Right ventricle myocardium superior (tissue), 1 donor: ENCODE results near the gene CKS1B. TPM values are rescaled to one million over a fixed set of nuclear protein-coding genes. Genes with fewer than 3 reads are reported as not detected.
"Not testable (repeated sequence)": the region's sequence is repeated elsewhere in the genome, so short reads cannot be mapped to it uniquely, and the experiment has no call there.

Source experiments
- ATAC-seq: fragments of 200-7000 bp; cut with Tn5 transposase; one replicate; pipeline ENCODE4 v1.9.1; 2020; ENCODE audit warnings: mild to moderate bottlenecking; ENCODE audit not compliant: poor library complexity
- DNase-seq: peaks from one replicate; pipeline ENCODE4 v3.0.0-alpha.2; 2020
- intact Hi-C: fragments of 100-400 bp; cut with DNase I; formaldehyde crosslinking; loops from one replicate; pipeline ENCODE4 v1.11.2; 2022
- total RNA-seq: library from RNA; stranded (reverse); fragmentation: NEBNext Ultra II Directional; extraction: Animal tissue kit (Norgen Biotek cat#: 25700); gene quantifications from one replicate; pipeline ENCODE4 v1.2.1, GENCODE V29; 2021
- donor health status: DM: no; HTN: yes; CAD: no; lungs with severe emphysema.

CKS1B gene
- total RNA-seq, 1 donor from 2014 or later, result 15.5 TPM

DNA sequence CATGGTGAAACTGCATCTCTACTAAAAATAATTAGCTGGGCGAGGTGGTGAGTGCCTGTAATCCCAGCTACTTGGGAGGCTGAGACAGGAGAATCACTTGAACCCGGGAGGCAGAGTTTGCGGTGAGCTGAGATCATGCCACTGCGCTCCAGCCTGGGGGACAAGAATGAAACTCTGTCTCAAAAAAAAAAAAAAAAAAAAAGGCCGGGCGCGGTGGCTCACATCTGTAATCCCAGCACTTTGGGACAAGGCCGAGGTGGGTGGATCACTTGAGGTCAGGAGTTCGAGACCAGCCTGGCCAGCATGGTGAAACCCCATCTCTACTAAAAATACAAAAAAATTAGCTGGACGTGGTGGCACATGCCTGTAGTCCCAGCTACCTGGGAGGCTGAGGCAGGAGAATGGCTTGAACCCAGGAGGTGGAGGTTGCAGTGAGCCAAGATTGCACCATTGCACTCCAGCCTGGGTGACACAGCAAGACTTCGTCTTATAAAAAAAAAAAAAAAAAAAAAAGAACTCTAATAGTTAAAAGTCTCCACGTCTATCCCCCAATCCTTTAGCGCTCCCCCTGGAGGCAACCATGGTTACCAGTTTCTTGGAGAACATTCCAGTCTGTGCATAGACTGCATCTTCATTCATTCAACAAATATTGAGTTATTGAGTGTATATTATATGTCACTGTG is 21.0 kb downstream of the CKS1B start:
- ATAC-seq, DNase-seq, intact Hi-C loops: not testable (repeated sequence)

DNA sequence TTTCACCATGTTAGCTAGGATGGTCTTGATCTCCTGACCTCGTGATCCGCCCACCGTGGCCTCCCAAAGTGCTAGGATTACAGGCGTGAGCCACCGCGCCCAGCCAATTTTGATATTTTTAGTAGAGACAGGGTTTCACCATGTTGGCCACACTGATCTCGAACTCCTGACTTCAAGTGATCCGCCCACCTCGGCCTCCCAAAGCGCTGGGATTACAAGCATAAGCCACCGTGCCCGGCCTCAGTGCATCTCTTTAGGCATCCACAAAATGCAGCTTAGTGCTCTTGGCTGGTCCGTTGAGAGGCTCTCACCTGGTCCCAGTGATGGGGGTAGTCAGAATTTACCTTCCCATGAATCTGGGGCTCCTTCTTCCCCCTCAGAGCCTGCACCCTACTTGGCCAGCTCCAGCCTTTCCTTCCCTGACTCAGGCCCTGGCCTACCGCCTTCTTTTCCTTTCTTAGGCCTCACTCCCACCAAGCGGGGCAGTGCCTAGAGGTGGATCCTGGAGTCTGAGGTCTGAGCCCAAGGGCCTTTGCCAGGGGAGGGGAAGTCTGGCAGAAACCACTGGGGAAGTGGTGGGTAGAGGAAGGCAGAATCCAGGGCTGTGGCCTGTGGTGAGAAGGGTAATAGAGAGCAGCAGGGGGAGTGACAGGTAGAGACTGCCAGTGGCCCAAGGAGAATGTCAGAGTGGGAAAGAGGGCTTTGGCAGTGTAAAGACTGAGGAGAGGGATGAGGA is 22.7 kb downstream of the CKS1B start:
- intact Hi-C loops, result no loop called here
- no peak for ATAC-seq
- no peak for DNase-seq

DNA sequence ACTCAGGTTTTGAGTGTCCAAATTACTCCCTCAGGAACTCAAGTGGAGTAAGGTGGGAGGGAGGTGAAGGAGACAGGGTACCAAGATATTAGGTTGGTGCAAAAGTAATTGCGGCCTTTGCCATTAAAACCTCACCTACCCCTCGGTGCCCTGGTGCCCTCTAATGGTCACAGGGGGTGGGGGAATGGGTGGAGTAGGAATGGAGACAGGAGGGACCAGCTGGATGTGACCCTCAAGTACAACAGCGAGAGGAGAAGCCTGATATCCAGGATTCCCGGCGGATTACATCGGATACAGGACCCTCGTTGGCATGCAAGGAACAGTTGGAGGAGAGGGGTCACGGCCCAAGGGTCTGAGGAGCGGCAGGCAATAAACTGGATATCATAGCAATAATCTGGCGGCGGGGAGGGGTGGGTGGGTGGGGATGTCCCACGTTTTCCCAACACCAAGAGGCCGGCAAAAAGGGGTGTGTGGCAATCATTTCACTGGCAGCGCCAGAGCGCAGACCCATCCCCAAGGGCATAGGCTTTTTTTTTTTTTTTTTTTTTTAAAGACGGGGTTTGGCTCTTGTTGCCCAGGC is 23.8 kb downstream of the CKS1B start:
- no peak for ATAC-seq
- DNase-seq, result no peak
- intact Hi-C loops, result no loop called here

GRCh38 chr1:154998818-154999570 is 24.5 kb downstream of the CKS1B start:
- intact Hi-C loops, result no loop called here

DNA sequence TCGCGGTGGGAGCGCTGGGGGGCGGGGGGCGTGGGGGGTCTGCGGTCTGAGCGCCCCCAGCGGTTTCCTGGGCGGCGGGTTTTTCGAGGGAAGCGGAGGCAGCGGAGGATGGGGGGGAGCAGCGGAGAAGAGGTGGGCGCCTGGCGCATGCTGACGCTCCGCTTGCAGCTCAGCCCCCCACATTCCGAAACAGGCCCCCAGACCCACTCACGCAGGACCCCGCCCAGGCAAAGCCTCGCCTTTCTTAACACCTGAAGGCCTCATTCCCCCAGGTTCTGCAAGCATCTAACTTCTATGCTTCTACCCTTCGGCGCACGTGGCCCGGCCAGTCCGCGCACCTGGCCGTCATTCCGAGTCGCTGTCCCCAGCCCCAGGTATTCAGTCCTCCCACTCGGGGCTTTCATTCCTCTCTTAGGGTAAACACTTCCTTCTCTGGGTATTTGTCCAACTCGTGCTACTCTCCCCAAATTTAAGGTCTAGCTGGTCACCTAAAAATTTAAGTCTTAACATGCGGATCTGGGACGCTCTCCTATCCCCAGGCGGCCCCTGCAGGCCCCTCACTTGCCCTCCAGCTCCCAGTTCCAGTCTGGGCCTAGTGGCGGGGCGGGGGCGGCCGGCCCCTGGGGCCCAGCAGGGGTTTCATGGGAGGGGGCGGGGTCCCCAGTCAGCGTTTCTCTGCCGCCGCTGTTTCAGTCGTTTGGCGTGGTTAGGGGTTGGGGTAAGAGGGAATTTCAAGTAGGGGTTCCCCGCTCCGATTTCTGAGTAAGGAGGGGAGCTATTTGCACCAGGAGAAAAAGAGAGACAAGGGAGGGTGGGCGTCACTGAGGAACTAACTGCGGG is 25.3 kb downstream of the CKS1B start:
- DNase-seq, result no peak
- no peak for ATAC-seq
- intact Hi-C loops, result no loop called here

More at GRCh38 chr1:154998818-154999570, 24.5 kb downstream of the CKS1B start:
- DNase-seq (peak; percentile 85), ATAC-seq (no peak)

DNA sequence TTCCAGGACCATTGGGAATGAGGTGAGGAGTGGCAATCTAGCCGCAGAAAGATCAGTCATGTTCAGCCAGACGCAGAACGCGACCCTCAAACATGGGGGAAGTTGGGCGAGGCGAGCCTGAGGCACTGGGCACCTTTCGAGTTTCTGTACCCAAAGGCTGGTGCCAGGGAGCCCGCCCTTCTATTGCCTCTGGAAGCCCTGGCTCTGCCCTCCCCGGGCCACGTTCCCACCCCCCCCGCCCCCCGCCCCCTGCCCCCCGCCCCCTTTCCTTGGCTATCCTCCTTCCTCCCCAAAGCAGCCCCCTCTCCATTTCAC is 25.9 kb downstream of the CKS1B start:
- intact Hi-C loops, result no loop called here
- peak; percentile 67 for DNase-seq
- ATAC-seq, result no peak

GRCh38 chr1:155000726-155001424 is 26.4 kb downstream of the CKS1B start:
- ATAC-seq, result peak; percentile 64
- intact Hi-C loops, result no loop called here
- peak; percentile 91 for DNase-seq

DNA sequence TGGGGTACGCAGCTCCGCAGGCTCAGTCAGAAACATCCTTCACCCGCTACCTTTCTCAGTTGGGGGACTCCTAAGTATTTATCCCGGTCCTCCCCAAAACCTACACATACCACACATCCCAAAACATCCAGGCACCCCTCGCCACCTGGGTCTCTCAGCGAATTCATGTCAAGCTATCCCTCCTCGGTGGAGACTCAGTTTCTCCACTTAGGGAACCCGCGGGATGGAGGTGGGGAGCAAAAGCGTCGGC is 26.9 kb downstream of the CKS1B start:
- DNase-seq (no peak), ATAC-seq (no peak)
- intact Hi-C loops, result no loop called here

DNA sequence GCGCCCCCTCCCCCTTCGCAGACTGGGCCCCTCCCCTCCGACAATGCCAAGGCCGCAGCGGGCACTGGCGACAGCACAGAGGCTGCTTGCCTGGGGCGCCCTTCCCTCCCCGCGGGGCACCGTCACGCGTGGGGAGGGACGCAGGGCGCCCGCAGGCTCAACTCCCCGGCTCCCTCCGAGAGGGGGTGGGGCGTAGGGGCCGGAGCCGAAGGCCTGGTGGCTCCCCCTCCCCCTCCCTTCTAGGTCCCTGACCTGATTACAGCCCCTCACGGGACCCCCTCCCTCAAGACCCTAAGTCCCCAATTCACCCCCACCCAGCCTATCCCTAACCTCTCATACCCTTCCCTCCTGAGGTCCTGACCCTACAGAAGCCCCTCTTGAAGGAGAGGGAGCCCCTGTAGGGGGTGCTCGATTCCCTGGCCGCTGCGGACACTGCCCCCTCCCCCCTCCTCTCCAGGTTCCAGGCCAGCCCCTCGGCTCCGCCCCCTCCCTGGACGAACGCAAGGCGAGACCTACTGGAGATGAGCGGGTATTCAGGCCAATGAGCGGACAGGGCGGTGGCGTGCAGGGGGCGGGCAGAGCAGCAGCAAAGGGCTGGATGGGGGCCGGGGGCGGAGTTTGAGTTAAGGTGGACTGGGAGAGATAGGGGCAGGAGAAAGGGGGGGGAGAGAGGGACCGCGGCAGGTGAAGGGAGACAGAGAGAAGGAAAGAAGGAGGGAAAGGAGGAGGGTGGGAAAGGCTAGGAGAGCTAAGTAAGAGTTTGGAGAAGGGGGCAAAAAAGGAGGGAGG is 27.4 kb downstream of the CKS1B start:
- DNase-seq, result peak; percentile 100
- intact Hi-C loops, result no loop called here
- peak; percentile 76 for ATAC-seq

DNA sequence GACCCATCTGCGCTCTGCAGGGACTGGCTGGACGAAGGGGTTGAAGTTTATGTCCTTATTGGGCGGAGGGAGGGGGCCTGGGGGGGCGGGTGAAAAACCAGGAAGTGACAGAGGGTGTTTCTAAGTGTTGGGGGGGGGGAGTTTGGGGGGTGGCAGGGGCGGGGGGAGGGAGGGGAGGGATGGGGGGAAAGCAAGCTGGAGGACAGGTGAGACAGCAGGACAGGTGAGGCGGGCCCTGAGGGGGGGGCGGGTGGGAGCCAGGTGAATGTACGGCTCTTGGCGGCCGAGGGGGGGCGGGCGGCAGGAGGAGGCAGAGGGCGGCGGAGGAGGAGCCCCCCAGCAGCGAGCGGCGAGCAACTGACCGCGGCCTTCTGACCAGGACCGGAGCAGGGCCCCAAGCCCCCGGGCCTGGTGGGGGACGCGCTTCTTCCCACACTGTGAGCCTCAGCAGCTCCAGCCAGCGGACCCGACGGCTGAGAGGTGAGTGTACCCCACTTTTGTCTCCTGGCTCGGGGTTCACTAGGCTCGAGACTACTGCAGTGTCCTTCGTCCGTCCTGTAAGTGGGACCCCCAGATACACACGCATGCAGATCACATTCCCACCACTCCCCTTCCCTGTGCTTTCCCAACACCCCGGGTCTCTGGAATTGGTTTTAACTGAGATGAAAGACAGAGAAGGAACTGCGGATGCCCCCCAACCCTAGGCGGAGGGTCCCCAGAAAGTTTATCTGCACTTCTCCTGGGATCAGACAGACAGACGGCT is 28.2 kb downstream of the CKS1B start, which contains the start of gene ZBTB7B:
ZBTB7B (plus strand) TSS at position 339 of the 763 bp plus-strand sequence. CDS start 11,859 bp downstream, outside the sequence.
- DNase-seq, result peak; percentile 69
- intact Hi-C loops, result no loop called here

GRCh38 chr1:155003227-155003765 is 28.8 kb downstream of the CKS1B start:
- intact Hi-C loops, result no loop called here
- ATAC-seq (no peak), DNase-seq (no peak)

More for the DNA sequence above, 28.2 kb downstream of the CKS1B start, which contains the start of gene ZBTB7B:
- peak; percentile 1 for ATAC-seq

- peak; percentile 83 for DNase-seq
- intact Hi-C loops, result no loop called here
- ATAC-seq, result peak; percentile 14
These were observed 29.4 kb downstream of the CKS1B start for GRCh38 chr1:155003766-155004351.

DNA sequence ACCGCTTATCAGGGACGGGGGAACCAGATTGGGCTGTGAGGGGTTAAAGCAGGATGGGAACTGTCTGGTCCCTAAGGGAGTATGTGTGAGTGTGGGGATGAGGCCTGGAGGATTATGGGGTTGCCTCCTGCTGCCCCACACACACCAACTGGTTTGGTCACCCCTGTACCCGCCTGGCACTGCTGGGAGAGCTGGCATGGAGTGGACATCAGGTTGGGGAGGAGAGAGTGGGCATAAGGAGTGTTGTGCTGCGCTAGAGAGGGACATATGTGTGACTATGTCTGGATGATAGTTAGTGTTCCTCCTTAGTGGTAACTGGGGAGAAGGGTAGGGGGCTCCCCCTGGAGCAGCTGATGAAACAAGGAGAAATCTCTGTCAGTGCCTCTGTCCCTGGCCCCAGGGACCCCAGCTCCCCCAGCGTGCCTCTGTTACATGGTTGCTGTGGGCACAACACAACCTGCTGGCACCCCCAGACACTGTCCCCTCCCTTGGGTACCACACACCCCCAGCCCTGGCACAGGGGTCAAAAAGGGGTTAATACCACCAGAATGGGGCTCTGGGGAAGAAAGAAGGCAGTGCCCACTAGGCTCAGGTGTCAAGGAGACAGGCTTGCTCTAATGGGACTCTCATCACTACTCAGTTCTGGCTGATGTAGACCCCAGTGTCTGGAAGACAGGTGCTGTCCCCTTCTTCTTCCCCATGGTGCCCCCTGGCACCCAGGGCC is 30.0 kb downstream of the CKS1B start:
- no peak for ATAC-seq
- DNase-seq, result peak; percentile 40
- intact Hi-C loops, result no loop called here

GRCh38 chr1:155005076-155006011 is 30.9 kb downstream of the CKS1B start:
- ATAC-seq (peak; percentile 25), DNase-seq (peak; percentile 87)
- intact Hi-C loops, result no loop called here
